H1 (cell line): ENCODE results near the gene MED10. TPM values are rescaled to one million over a fixed set of nuclear protein-coding genes. Genes with fewer than 3 reads are reported as not detected.

ENCODE experiments used
- CTCF ChIA-PET: fragments of 300-600 bp; sonication (Branson Sonifier 250); formaldehyde crosslinking; loops from one replicate; lab custom pipeline; 2021; ENCODE audit not compliant: partially characterized antibody; lab: Charles Lee
- POLR2A ChIA-PET: fragments of 300-600 bp; sonication (Branson Sonifier 250); formaldehyde crosslinking; loops from one replicate; lab custom pipeline; 2021; ENCODE audit warnings: inconsistent platforms; ENCODE audit not compliant: partially characterized antibody; lab: Charles Lee
- DNase-seq, 2 experiments: peaks; one replicate each; pipeline versions ENCODE4 v3.0.0 to v3.0.0-alpha.2; 2010 to 2022; ENCODE audit warnings: low spot score in 2 of 2, low read depth in 1 of 2, mixed read lengths in 1 of 2
- FAIRE-seq: peaks from 2 replicates; lab custom pipeline; 2011; peaks lifted over from hg19 to GRCh38; lab: Jason Lieb, UNC
- H2AFZ ChIP-seq: 2 replicates; pipeline ENCODE4 v1.8.1; 2012; ENCODE audit warnings: low read length, inconsistent platforms
- H2AK5ac ChIP-seq: 2 replicates; pipeline ENCODE4 v1.6.1; 2013; ENCODE audit warnings: low read depth, low read length
- H2BK120ac ChIP-seq: replicated peaks from 2 replicates; pipeline ENCODE3; 2013; ENCODE audit warnings: low read depth, low read length, inconsistent platforms
- H2BK12ac ChIP-seq: 2 replicates; pipeline ENCODE4 v1.6.1; 2013; ENCODE audit warnings: low read depth, low read length
- H2BK15ac ChIP-seq: 2 replicates; pipeline ENCODE4 v1.6.1; 2013; ENCODE audit warnings: low read length
- H2BK20ac ChIP-seq: 2 replicates; pipeline ENCODE4 v1.6.1; 2013; ENCODE audit warnings: low read length
- H2BK5ac ChIP-seq: 2 replicates; pipeline ENCODE4 v1.6.1; 2013; ENCODE audit warnings: low read depth, low read length
- H3K14ac ChIP-seq: 2 replicates; pipeline ENCODE4 v1.6.1; 2013; ENCODE audit warnings: inconsistent platforms; ENCODE audit not compliant: insufficient read length
- H3K18ac ChIP-seq: 2 replicates; pipeline ENCODE4 v1.6.1; 2013; ENCODE audit warnings: low read length; ENCODE audit errors: extremely low read depth
- H3K23ac ChIP-seq: 2 replicates; pipeline ENCODE4 v1.6.1; 2013; ENCODE audit warnings: inconsistent platforms; ENCODE audit not compliant: insufficient read length
- H3K23me2 ChIP-seq: 2 replicates; pipeline ENCODE4 v1.6.1; 2013; ENCODE audit warnings: low read depth, low read length
- H3K27ac ChIP-seq: 2 replicates; pipeline ENCODE4 v1.6.1; 2011; ENCODE audit warnings: low read depth, low read length, inconsistent platforms
- H3K27me3 ChIP-seq, 4 experiments: replicated peaks in 1 of 4; 1 replicate in 1 of 4; 2 replicates in 3 of 4; pipeline versions ENCODE4 v1.6.1 to v1.8.1; 2011 to 2013; ENCODE audit warnings: low read length in 3 of 4, mild to moderate bottlenecking in 3 of 4, inconsistent platforms in 2 of 4, mixed read lengths in 2 of 4, moderate library complexity in 1 of 4; ENCODE audit not compliant: control insufficient read depth in 3 of 4, insufficient read depth in 3 of 4; ENCODE audit errors: extremely low read depth in 1 of 4
- H3K36me3 ChIP-seq, 4 experiments: 2 replicates each; pipeline versions ENCODE4 v1.6.1 to v1.8.1; 2011 to 2013; ENCODE audit warnings: mild to moderate bottlenecking in 4 of 4, low read length in 3 of 4, moderate library complexity in 2 of 4, control low read depth in 1 of 4, inconsistent platforms in 1 of 4; ENCODE audit not compliant: insufficient read depth in 4 of 4, control insufficient read depth in 2 of 4
- H3K4ac ChIP-seq: replicated peaks from 2 replicates; pipeline ENCODE3; 2013; ENCODE audit warnings: low read length, low read depth, mixed read lengths, inconsistent platforms; ENCODE audit not compliant: insufficient read length
- H3K4me1 ChIP-seq, 4 experiments: replicated peaks in 1 of 4; 1 replicate in 1 of 4; 2 replicates in 3 of 4; pipeline versions ENCODE4 v1.6.1 to v1.8.1; 2011 to 2013; ENCODE audit warnings: low read length in 3 of 4, inconsistent platforms in 2 of 4, mixed read lengths in 1 of 4; ENCODE audit not compliant: insufficient read depth in 4 of 4, control insufficient read depth in 3 of 4
- H3K4me2 ChIP-seq, 2 experiments: 2 replicates each; pipeline versions ENCODE4 v1.6.1 to v1.8.1; 2011 to 2013; ENCODE audit warnings: low read depth in 2 of 2, low read length in 2 of 2, control low read depth in 1 of 2, inconsistent platforms in 1 of 2, mild to moderate bottlenecking in 1 of 2; ENCODE audit not compliant: insufficient read depth in 1 of 2
- H3K4me3 ChIP-seq, 4 experiments: fragments of 200-600, 300-600 bp in 1 of 4; sonication (generic), shearing (Covaris generic), sonication (Bioruptor Twin) in 1 of 4; 2 replicates each; pipeline versions ENCODE4 v1.5.1 to v1.8.1; 2011 to 2016; ENCODE audit warnings: low read length in 4 of 4, low read depth in 3 of 4, control low read depth in 2 of 4, inconsistent platforms in 2 of 4, mild to moderate bottlenecking in 2 of 4, mixed read lengths in 1 of 4, moderate library complexity in 1 of 4; ENCODE audit not compliant: insufficient read depth in 2 of 4; ENCODE audit errors: extremely low read depth in 1 of 4
- H3K56ac ChIP-seq: replicated peaks from 2 replicates; pipeline ENCODE3; 2013; ENCODE audit warnings: low read depth, mild to moderate bottlenecking, mixed read lengths, low read length, inconsistent platforms; ENCODE audit not compliant: insufficient read length
- H3K79me1 ChIP-seq: 2 replicates; pipeline ENCODE4 v1.6.1; 2013; ENCODE audit warnings: low read depth, low read length, control low read depth
- H3K79me2 ChIP-seq, 2 experiments: 2 replicates each; pipeline versions ENCODE4 v1.6.1 to v1.8.1; 2012 to 2013; ENCODE audit warnings: low read length in 2 of 2, mild to moderate bottlenecking in 2 of 2, inconsistent platforms in 1 of 2; ENCODE audit not compliant: insufficient read depth in 2 of 2, control insufficient read depth in 1 of 2
- H3K9ac ChIP-seq, 4 experiments: replicated peaks in 1 of 4; 1 replicate in 1 of 4; 2 replicates in 3 of 4; pipeline versions ENCODE4 v1.6.1 to v1.8.1; 2011 to 2013; ENCODE audit warnings: low read depth in 3 of 4, low read length in 3 of 4, control low read depth in 2 of 4, mild to moderate bottlenecking in 2 of 4, moderate library complexity in 2 of 4, inconsistent platforms in 1 of 4; ENCODE audit errors: extremely low read depth in 1 of 4
- H3K9me3 ChIP-seq, 2 experiments: 2 replicates each; pipeline versions ENCODE4 v1.6.1 to v1.8.1; 2012 to 2013; ENCODE audit warnings: mild to moderate bottlenecking in 2 of 2, moderate library complexity in 2 of 2, control low read depth in 1 of 2, inconsistent platforms in 1 of 2, low read depth in 1 of 2, low read length in 1 of 2, mixed read lengths in 1 of 2; ENCODE audit not compliant: insufficient read depth in 2 of 2
- H4K20me1 ChIP-seq, 2 experiments: replicated peaks in 1 of 2; 2 replicates each; pipeline versions ENCODE3 to v1.8.1; 2011 to 2013; ENCODE audit warnings: inconsistent platforms in 2 of 2, low read length in 2 of 2, mild to moderate bottlenecking in 1 of 2; ENCODE audit not compliant: insufficient read depth in 2 of 2, control insufficient read depth in 1 of 2
- H4K5ac ChIP-seq: 2 replicates; pipeline ENCODE4 v1.6.1; 2013; ENCODE audit warnings: low read length, low read depth, mixed read lengths, inconsistent platforms; ENCODE audit not compliant: insufficient read length
- H4K8ac ChIP-seq: 2 replicates; pipeline ENCODE4 v1.8.0; 2013; ENCODE audit warnings: mild to moderate bottlenecking, moderate library complexity, low read length, inconsistent platforms; ENCODE audit not compliant: insufficient read depth; ENCODE audit errors: extremely low read depth
- H4K91ac ChIP-seq: replicated peaks from 2 replicates; pipeline ENCODE3; 2013; ENCODE audit warnings: low read length, mixed read lengths, inconsistent platforms; ENCODE audit not compliant: insufficient read length
- BACH1 ChIP-seq: IDR thresholded peaks from 2 replicates; pipeline ENCODE4 v1.6.1; 2012; ENCODE audit warnings: low read length, improper control_type of control experiment
- CEBPB ChIP-seq: IDR thresholded peaks from 2 replicates; pipeline ENCODE4 v1.6.1; 2012; ENCODE audit warnings: low read depth, low read length
- CHD1 ChIP-seq: IDR thresholded peaks from 2 replicates; pipeline ENCODE4 v1.6.1; 2012; ENCODE audit warnings: low read depth, low read length, improper control_type of control experiment
- EP300 ChIP-seq, 2 experiments: IDR thresholded peaks; 1 replicate in 1 of 2; 2 replicates in 1 of 2; pipeline ENCODE4 v1.6.1; 2011 to 2012; ENCODE audit warnings: low read depth in 2 of 2, low read length in 2 of 2, mild to moderate bottlenecking in 2 of 2, borderline replicate concordance in 1 of 2, inconsistent platforms in 1 of 2, moderate library complexity in 1 of 2
- EZH2 ChIP-seq: fragments of 200-600 bp; sonication (generic); IDR thresholded peaks from 2 replicates; pipeline ENCODE4 v1.7.1; 2012; ENCODE audit warnings: low read depth, mild to moderate bottlenecking, moderate library complexity, low read length, inconsistent platforms; ENCODE audit not compliant: severe bottlenecking
- HDAC2 ChIP-seq, 2 experiments: fragments of 300-600 bp in 1 of 2; sonication (generic) in 1 of 2; IDR thresholded peaks; 2 replicates each; pipeline ENCODE4 v1.6.1; 2011 to 2012; ENCODE audit warnings: low read depth in 2 of 2, low read length in 2 of 2, mild to moderate bottlenecking in 2 of 2, moderate library complexity in 2 of 2, borderline replicate concordance in 1 of 2, inconsistent platforms in 1 of 2
- JUND ChIP-seq: IDR thresholded peaks from 2 replicates; pipeline ENCODE4 v1.6.1; 2011; ENCODE audit warnings: mild to moderate bottlenecking, improper control_type of control experiment, low read length
- POLR2AphosphoS5 ChIP-seq: IDR thresholded peaks from 2 replicates; pipeline ENCODE4 v1.6.1; 2011; ENCODE audit warnings: low read depth, low read length
- RXRA ChIP-seq: IDR thresholded peaks from 2 replicates; pipeline ENCODE4 v1.6.1; 2011; ENCODE audit warnings: low read depth, mild to moderate bottlenecking, low read length, moderate library complexity; ENCODE audit not compliant: insufficient read depth
- SIN3A ChIP-seq, 2 experiments: IDR thresholded peaks in 1 of 2; conservative IDR thresholded peaks in 1 of 2; 2 replicates each; pipeline ENCODE4 v1.6.1; 2011 to 2012; ENCODE audit warnings: low read length in 2 of 2, improper control_type of control experiment in 1 of 2, low read depth in 1 of 2, mild to moderate bottlenecking in 1 of 2
- TCF12 ChIP-seq: IDR thresholded peaks from 2 replicates; pipeline ENCODE4 v1.6.1; 2011; ENCODE audit warnings: low read depth, mild to moderate bottlenecking, low read length
- WGBS, 2 experiments: shearing (Covaris generic) in 1 of 2; methylation state at CpG; one replicate each; pipeline versions ENCODE4 v1.1.6 to v1.1.7; 2013 to 2015; ENCODE audit warnings: low lambda C conversion rate in 2 of 2, mixed read lengths in 2 of 2, inconsistent platforms in 1 of 2, low coverage in 1 of 2, missing lambda C conversion rate in 1 of 2; ENCODE audit not compliant: insufficient replicate concordance in 2 of 2, insufficient coverage in 1 of 2, insufficient read length in 1 of 2; ENCODE audit errors: extremely low coverage in 1 of 2, missing lambda C conversion rate in 1 of 2; 5-methylcytosine and 5-hydroxymethylcytosine counted together
- polyA plus RNA-seq, 7 experiments: library from polyadenylated mRNA; depleted of rRNA in 3 of 7; stranded (reverse) in 5 of 7; unstranded in 2 of 7; fragments of >200 nt in 5 of 7; fragments of 200-250 nt in 2 of 7; gene quantifications; 1 replicate in 5 of 7; 2 replicates in 1 of 7; 4 replicates in 1 of 7; pipeline versions ENCODE4 v1.2.1 to v1.2.3, GENCODE V29; 2011 to 2013; ENCODE audit warnings: missing spikeins in 2 of 7, mixed read lengths in 2 of 7
- total RNA-seq: library from RNA; stranded (reverse); fragmentation: NEBNext Ultra II Directional; extraction: Animal tissue kit (Norgen Biotek cat#: 25700); gene quantifications from 2 replicates; pipeline ENCODE4 v1.2.1, GENCODE V29; 2021

MED10 gene
- total and polyA plus RNA-seq, 2 of the 8 experiments (the other 6 are each of a cell fraction or from before 2014, with no cell fraction given), result 20.1 to 23.2 TPM

GRCh38 chr5:6412811-6413210, 34.5 kb upstream of the MED10 start:
- Histone ChIP-seq H3K14ac (no peak overlapping the region), H3K23me2 (no peaks in the 10 kb centered on the region), H3K4ac (no peak overlapping the region), H3K27ac (no peak overlapping the region), H2BK12ac (no peak overlapping the region), H3K18ac (no peak overlapping the region), H4K5ac (no peak overlapping the region), H2BK120ac (no peak overlapping the region), H3K56ac (no peak overlapping the region), H4K91ac (no peak overlapping the region), H2BK15ac (no peak overlapping the region), H2AFZ (no peak overlapping the region), H3K23ac (no peak overlapping the region), H3K4me3 (no peak overlapping the region), H3K79me2 (no peaks in the 10 kb centered on the region), H4K8ac (no peak overlapping the region), H3K27me3 (peaks cover 0 to 1% (median 0%) of the 10 kb centered on the region in 4 experiments; a peak in 2 of 7 replicates), H2BK5ac (no peak overlapping the region), H3K4me2 (no peak overlapping the region), H3K9me3 (peaks cover 0 to 6% of the 10 kb centered on the region in 2 experiments; a peak in 2 of 4 replicates), H2AK5ac (no peak overlapping the region), H3K9ac (no peak overlapping the region), H2BK20ac (no peak overlapping the region), H3K36me3 (no peaks in the 10 kb centered on the region), H4K20me1 (no peaks in the 10 kb centered on the region), H3K4me1 (no peaks in the 10 kb centered on the region), H3K79me1 (no peaks in the 10 kb centered on the region)
- CTCF ChIA-PET, result no interaction called here
- DNase-seq, result no peak
- TF ChIP-seq EP300 (IDR thresholded peaks at IDR 0.05; ENCODE audit: borderline replicate concordance in 1 of 2, low read depth in 2 of 2, low read length in 2 of 2) (no peak), RXRA (no peak), CHD1 (no peak), EZH2 (no peak), BACH1 (no peak), TCF12 (no peak), POLR2AphosphoS5 (no peak), SIN3A (conservative IDR thresholded peaks at IDR 0.05 in 1 of 2, IDR thresholded peaks at IDR 0.05 in 1 of 2; ENCODE audit: low read depth in 1 of 2, low read length in 2 of 2) (no peak), CEBPB (no peak), HDAC2 (IDR thresholded peaks at IDR 0.05; ENCODE audit: borderline replicate concordance in 1 of 2, low read depth in 2 of 2, low read length in 2 of 2) (no peak), JUND (no peak)
- POLR2A ChIA-PET, result no interaction called here
- WGBS, 2 experiments, result 87% methylated on average over 4 of the region's 4 CpGs; no CpG with 5 or more reads in 1 of the 2 experiments
- no peak for FAIRE-seq
